ENCODE data around the gene CELSR3. TPM values are rescaled to one million over a fixed set of nuclear protein-coding genes. Genes with fewer than 3 reads are reported as not detected.

Gene CELSR3
- under 1 TPM; 0.33 to 0.75 (median 0.48) TPM for total RNA-seq

- TF ChIP-seq CTCF (IDR thresholded peaks at IDR 0.05; ENCODE audit: low read depth) = no peak
Observed at GRCh38 chr3:48662753-48663488, at the start of gene CELSR3. CELSR3 (minus strand) TSS chr3:48662886; CDS start chr3:48662634, 252 bp downstream.

DNA sequence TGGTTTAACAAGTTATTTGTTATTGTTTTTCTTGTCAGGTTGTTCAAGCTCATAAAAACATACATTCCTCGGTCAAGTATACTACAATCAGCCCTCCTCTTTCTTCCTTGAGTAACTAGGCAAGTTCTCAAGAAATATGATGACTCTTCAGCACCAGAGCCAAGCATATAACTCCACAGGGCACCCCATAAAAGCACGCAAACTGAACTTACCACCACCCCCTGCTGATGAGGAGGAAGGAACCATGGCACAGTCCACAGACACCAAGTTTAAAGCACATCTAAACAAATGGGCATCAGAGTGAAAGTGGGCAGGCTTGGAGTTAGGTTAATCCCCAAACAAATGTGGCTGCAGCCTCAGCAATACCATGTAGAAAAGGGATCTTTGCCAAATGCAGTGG lies 49.0 kb upstream of the CELSR3 start:
- no peak for TF ChIP-seq CTCF (IDR thresholded peaks at IDR 0.05; ENCODE audit: low read depth)

DNA sequence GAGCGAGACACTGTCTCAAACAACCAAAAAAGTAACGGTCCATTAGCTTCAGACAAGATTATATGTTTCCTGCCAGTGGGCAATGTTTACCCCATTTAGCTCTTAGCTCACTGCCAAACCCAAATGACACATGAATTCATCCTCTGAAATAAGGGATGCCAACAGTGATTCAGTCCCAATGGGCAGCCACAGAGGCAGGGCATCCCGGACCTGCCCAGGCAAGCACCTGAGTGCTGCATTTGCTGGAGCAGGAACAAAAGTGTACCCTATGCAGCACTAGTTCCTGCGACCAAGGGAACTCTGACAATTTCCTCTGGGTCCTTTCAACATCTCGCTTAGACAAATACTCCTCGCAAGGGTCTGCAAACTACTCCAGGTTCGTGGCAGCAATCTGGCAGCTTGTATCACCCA lies 46.4 kb upstream of the CELSR3 start:
- no peak for TF ChIP-seq CTCF (IDR thresholded peaks at IDR 0.05; ENCODE audit: low read depth)

GRCh38 chr3:48708481-48708889 lies 45.8 kb upstream of the CELSR3 start:
- TF ChIP-seq CTCF (IDR thresholded peaks at IDR 0.05; ENCODE audit: low read depth) = no peak

GRCh38 chr3:48707157-48707556 lies 44.5 kb upstream of the CELSR3 start:
- no peak for TF ChIP-seq CTCF (IDR thresholded peaks at IDR 0.05; ENCODE audit: low read depth)

DNA sequence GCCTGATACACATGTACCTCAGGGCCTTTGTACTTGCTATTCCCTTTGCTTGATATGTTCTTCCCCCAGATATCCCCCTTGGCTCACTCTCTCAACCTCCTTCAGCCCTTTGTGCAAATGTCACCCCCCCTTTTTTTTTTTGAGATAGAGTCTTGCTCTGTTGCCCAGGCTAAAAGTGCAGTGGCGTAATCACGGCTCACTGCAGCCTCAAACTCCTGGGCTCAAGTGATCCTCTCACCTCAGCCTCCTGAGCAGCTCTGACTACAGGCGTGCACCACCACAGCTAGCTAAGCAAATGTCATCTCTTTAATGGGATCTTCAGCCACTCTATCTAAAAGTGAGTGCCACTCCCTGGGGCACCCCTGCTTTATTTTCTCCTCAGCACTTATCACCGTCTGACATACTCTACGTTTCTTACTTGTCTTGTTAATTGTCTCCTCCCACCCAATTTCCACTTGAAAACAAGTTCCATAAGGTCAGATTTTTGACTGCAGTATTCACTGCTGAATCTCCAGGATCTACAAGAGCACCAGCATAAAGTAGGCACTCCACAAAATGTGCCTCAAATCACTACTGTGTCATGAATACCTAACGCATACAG lies 39.7 kb upstream of the CELSR3 start:
- TF ChIP-seq CTCF (IDR thresholded peaks at IDR 0.05; ENCODE audit: low read depth) = no peak

DNA sequence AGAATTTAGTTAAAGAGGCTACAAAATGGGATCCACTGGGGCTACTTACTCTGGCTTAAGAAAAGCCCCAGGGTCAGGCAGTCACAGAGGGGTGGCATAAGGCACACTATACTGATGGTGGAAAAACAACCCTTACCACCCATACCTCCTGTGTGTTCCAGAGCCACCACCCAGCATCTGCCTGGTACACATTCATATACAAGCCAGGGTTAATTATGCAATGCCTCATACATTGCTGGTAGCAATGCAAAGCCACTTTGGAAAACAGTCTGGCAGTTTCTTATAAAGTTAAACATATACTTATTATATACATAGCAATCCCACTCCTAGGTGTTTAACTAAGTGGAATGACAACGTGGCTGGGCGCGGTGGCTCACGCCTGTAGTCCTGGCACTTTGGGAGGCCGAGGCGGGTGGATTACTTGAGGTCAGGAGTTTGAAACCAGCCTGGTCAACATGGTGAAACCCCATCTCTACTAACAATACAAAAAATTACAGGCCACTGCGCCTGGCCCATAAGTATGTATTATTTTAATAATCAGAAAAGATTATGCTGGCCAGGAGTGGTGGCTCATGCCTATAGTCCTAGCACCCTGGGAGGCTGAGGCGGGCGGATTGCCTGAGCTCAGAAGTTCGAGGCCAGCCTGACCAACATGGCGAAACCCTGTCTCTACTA lies 38.2 kb upstream of the CELSR3 start:
- no peak for TF ChIP-seq CTCF (IDR thresholded peaks at IDR 0.05; ENCODE audit: low read depth)

Measured in subcutaneous adipose tissue (tissue), 4 donors.